Progenitor cell of endocrine pancreas (in vitro differentiated cells): ENCODE measurements around the gene CCM2. TPM values are rescaled to one million over a fixed set of nuclear protein-coding genes. Genes with fewer than 3 reads are reported as not detected.

Experiments used
- DNase-seq: peaks from one replicate; pipeline ENCODE4 v3.0.0; 2021; ENCODE audit warnings: low spot score; ENCODE audit not compliant: unreplicated experiment
- H3K27ac Mint-ChIP-seq: 2 replicates; pipeline ENCODE4 v1.8.0; 2021; ENCODE audit warnings: mild to moderate bottlenecking, moderate library complexity, mixed read lengths
- H3K27me3 Mint-ChIP-seq: 2 replicates; pipeline ENCODE4 v1.8.0; 2021; ENCODE audit warnings: mixed read lengths
- H3K36me3 Mint-ChIP-seq: 2 replicates; pipeline ENCODE4 v1.8.0; 2022; ENCODE audit warnings: mixed read lengths; ENCODE audit not compliant: insufficient read depth
- H3K4me1 Mint-ChIP-seq: 2 replicates; pipeline ENCODE4 v1.8.0; 2021; ENCODE audit warnings: low read depth, mixed read lengths
- H3K4me3 Mint-ChIP-seq: 2 replicates; pipeline ENCODE4 v1.8.0; 2021; ENCODE audit warnings: low read depth, mild to moderate bottlenecking, moderate library complexity, mixed read lengths
- H3K9me3 Mint-ChIP-seq: 2 replicates; pipeline ENCODE4 v1.8.0; 2021; ENCODE audit warnings: low read depth, mixed read lengths
- total RNA-seq: library from RNA; stranded (reverse); gene quantifications from 2 replicates; pipeline ENCODE4 v1.2.1, GENCODE V29; 2021
- TF ChIP-seq, protein P1 (sequence below): fragments of 200-600 bp; sonication (generic); IDR thresholded peaks from one replicate; pipeline ENCODE4 v1.5.0; 2021; ENCODE audit warnings: antibody characterized with exemption, mild to moderate bottlenecking; ENCODE audit not compliant: unreplicated experiment

The CCM2 gene
- total RNA-seq, 1 donor from 2014 or later, result 43.0 TPM

DNA sequence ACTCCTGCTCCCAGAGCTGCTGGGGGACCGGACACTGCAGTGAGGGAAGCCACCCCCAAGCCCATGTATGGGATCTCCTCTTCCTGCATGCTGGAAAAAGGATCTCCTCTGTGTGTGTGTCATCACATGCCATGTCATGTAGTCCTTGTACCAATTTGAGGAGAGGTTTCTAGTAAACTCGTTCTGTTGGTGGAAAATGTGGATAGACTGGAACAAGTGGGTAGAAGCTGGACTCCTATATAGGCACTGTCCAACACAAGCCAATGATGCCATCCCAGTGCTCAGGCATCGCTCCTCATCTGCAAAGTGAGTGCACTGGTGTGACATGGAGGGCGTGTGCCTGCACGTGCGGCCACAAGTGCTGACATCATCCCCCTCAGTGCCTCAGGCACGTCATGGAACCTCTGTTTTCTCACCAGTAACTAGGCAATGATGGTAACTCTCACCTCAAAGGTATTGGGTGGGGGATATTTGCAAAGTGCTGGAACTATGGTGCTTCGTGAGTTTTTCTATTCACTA is 40.5 kb upstream of the CCM2 start:
- Mint-ChIP-seq H3K4me1 (peaks cover 10% of the 10 kb centered on the region), H3K4me3 (no peak overlapping the region), H3K36me3 (no peaks in the 10 kb centered on the region), H3K9me3 (no peaks in the 10 kb centered on the region), H3K27ac (no peak overlapping the region), H3K27me3 (peaks cover 23% of the 10 kb centered on the region)
- no peak for DNase-seq
- TF ChIP-seq, protein P1, sequence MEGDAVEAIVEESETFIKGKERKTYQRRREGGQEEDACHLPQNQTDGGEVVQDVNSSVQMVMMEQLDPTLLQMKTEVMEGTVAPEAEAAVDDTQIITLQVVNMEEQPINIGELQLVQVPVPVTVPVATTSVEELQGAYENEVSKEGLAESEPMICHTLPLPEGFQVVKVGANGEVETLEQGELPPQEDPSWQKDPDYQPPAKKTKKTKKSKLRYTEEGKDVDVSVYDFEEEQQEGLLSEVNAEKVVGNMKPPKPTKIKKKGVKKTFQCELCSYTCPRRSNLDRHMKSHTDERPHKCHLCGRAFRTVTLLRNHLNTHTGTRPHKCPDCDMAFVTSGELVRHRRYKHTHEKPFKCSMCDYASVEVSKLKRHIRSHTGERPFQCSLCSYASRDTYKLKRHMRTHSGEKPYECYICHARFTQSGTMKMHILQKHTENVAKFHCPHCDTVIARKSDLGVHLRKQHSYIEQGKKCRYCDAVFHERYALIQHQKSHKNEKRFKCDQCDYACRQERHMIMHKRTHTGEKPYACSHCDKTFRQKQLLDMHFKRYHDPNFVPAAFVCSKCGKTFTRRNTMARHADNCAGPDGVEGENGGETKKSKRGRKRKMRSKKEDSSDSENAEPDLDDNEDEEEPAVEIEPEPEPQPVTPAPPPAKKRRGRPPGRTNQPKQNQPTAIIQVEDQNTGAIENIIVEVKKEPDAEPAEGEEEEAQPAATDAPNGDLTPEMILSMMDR, result no peak

DNA sequence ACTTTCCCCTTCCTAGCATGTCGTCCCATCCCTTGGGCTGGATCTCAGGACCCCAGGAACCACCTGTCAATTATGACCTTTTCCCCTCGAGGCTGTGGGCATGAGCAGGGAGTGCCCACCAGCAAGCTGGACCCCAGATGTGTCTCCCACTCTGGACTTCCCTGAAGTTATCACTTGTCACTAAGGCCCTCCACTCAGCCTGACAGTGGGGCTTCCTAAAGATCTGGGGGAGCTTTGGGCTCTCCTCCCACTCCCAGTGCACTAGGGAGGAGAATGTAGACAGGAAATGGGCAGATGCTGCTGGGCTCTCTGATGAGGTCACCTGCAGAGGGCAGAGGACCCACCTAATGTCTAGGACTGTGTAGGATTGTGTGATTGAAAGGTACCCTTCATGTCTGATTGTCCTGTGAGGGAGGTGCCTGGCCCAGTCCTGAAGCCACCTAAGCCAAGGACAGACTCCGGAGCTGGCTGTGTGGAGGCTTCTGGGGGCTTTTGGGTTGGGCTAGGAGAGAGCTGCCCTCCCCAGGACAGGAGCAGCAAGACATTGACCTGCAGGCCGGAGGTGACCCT is 39.9 kb upstream of the CCM2 start:
- Mint-ChIP-seq H3K9me3 (no peaks in the 10 kb centered on the region), H3K27ac (no peak overlapping the region), H3K4me1 (peaks cover 5% of the 10 kb centered on the region), H3K4me3 (no peak overlapping the region), H3K36me3 (no peaks in the 10 kb centered on the region), H3K27me3 (peaks cover 23% of the 10 kb centered on the region)
- DNase-seq, result no peak
- TF ChIP-seq, protein P1, result no peak

DNA sequence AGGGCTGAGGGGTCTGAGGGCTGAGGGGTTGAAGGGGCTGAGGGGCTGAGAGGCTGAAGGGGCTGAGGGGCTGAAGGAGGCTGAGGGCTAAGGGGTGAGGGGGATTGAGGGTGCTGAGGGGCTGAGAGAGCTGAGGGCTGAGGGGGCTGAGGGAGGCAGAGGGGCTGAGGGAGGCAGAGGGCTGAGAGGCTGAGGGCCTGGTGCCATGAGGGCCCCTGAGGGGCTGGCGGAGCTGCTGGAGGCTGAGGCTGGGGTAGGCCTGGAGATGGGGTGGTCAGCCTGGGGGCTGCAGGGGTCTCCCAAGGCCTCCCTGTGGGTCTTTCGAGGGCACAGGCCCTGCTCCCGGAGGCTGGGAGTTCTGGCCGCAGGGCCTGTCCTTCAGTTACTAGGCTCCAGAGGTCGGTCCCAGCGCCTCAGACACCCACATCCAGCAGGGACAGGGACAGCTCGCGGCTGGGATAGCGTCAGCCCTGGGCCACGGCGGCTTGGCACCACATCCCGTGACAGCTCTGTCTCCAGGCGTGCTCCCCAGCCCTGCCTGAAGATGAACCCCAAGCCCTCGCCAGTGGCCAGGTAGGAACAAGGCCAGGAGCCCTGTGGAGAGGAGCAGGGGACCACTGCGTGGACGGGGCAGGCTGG is 38.0 kb upstream of the CCM2 start:
- peaks cover 23% of the 10 kb centered on the region for H3K27me3 Mint-ChIP-seq
- H3K9me3 Mint-ChIP-seq, result no peaks in the 10 kb centered on the region
- DNase-seq, result no peak
- no peak overlapping the region for H3K4me3 Mint-ChIP-seq
- no peaks in the 10 kb centered on the region for H3K4me1 Mint-ChIP-seq
- H3K36me3 Mint-ChIP-seq, result no peaks in the 10 kb centered on the region
- no peak overlapping the region for H3K27ac Mint-ChIP-seq
- TF ChIP-seq, protein P1, result no peak

DNA sequence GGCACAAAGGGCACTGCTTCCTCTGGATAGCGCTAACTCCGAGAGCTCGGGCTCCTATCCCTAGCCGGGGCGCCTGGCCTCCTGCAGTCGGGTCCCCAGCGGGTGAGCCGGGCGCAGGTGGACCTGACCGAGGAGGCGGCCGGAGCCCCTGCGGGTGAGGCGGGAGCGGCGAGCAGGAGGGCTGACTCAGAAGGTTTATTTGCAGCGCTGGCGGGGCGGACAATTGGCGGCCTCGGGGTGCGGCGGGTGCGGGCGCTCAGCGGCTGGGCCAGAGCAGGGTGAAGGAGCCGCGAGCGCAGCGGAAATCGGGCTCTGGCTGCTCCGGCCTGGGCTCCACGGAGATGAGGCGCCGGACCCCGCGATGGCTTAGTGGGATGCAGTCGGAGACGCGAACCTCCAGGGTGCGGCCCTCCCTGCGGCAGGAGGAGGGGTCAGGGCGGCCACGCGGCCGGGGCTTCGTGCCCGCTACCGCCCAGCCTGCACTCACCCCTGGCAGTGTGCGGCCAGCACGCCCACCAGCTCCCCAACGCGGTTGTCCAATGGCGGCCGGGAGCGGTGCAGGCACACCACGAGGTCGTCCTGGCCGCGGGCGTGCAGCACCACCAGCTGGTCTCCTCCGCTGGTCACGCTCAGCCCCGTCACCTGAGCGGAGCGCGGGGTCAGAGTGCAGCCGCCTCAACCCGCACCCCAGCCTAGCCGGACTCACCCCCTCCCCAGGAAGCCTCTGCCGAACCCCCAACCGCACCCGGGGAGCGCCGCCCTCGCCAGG is 37.3 kb upstream of the CCM2 start:
- Mint-ChIP-seq H3K9me3 (no peaks in the 10 kb centered on the region), H3K27ac (no peak overlapping the region), H3K4me3 (no peak overlapping the region)

More for the DNA sequence above, 37.3 kb upstream of the CCM2 start:
- TF ChIP-seq, protein P1, result no peak
- H3K36me3 Mint-ChIP-seq, result no peaks in the 10 kb centered on the region
- peaks cover 23% of the 10 kb centered on the region for H3K27me3 Mint-ChIP-seq
- H3K4me1 Mint-ChIP-seq, result no peaks in the 10 kb centered on the region
- DNase-seq, result peak; percentile 37
